Stomach (tissue), 4 donors: Measurements from ENCODE around the gene RAB6B.

Experiments
- EP300 ChIP-seq: sonication (generic); formaldehyde crosslinking; IDR thresholded peaks from one replicate; pipeline ENCODE4 v1.6.1; 2017; ENCODE audit warnings: antibody characterized with exemption
- POLR2A ChIP-seq, 4 donors: fragments of 450-650 bp; IDR thresholded peaks; one replicate each; pipeline ENCODE4 v1.6.1; 2016; ENCODE audit warnings: antibody characterized with exemption in 4 of 4, control low read depth in 2 of 4, mild to moderate bottlenecking in 1 of 4, moderate library complexity in 1 of 4
- POLR2AphosphoS5 ChIP-seq, 3 donors: sonication (generic); formaldehyde crosslinking; IDR thresholded peaks; one replicate each; pipeline ENCODE4 v1.6.1; 2016; ENCODE audit warnings: antibody characterized with exemption in 3 of 3
- TF ChIP-seq, protein P1 (sequence below), 7 experiments: fragments of 450-650 bp in 4 of 7; fragments of 200-600 bp in 3 of 7; sonication (generic) in 3 of 7; IDR thresholded peaks; one replicate each; pipeline ENCODE4 v1.5.1; 2016 to 2019; ENCODE audit warnings: antibody characterized with exemption in 7 of 7, control low read depth in 2 of 7, mild to moderate bottlenecking in 1 of 7

DNA sequence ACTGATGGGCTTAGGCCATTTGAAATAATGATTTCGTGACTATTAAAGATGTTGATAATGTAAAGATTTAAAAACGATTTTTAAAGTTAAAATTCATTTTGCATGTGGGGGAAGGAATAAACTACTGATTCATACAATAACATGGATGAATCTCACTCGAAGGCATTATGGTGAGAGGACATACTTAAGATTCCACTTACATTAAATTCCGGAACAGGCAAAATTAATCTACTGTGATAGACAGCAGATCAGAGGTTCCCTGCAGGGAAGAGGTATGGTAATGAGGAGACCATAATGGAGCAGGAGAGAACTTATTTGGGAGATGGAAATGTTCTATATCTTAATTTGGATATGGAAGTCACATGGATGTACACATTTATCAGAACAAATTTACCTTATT is 28.4 kb upstream of the RAB6B start:
- TF ChIP-seq POLR2A (IDR thresholded peaks at IDR 0.05) (no peak), EP300 (no peak), POLR2AphosphoS5 (IDR thresholded peaks at IDR 0.05) (no peak)
- TF ChIP-seq, protein P1, sequence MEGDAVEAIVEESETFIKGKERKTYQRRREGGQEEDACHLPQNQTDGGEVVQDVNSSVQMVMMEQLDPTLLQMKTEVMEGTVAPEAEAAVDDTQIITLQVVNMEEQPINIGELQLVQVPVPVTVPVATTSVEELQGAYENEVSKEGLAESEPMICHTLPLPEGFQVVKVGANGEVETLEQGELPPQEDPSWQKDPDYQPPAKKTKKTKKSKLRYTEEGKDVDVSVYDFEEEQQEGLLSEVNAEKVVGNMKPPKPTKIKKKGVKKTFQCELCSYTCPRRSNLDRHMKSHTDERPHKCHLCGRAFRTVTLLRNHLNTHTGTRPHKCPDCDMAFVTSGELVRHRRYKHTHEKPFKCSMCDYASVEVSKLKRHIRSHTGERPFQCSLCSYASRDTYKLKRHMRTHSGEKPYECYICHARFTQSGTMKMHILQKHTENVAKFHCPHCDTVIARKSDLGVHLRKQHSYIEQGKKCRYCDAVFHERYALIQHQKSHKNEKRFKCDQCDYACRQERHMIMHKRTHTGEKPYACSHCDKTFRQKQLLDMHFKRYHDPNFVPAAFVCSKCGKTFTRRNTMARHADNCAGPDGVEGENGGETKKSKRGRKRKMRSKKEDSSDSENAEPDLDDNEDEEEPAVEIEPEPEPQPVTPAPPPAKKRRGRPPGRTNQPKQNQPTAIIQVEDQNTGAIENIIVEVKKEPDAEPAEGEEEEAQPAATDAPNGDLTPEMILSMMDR (IDR thresholded peaks at IDR 0.05), result no peak
